IPS-18a (cell line): ENCODE results near the gene LCAT.

Source experiments
- H3K27ac ChIP-seq: one replicate; pipeline ENCODE4 v1.5.1; 2013; ENCODE audit warnings: low read length
- H3K27me3 ChIP-seq: one replicate; pipeline ENCODE4 v1.6.1; 2013; ENCODE audit warnings: mild to moderate bottlenecking, low read length; ENCODE audit not compliant: control insufficient read depth, insufficient read depth
- H3K36me3 ChIP-seq: one replicate; pipeline ENCODE4 v1.6.1; 2013; ENCODE audit warnings: low read depth, low read length; ENCODE audit not compliant: control insufficient read depth
- H3K4me1 ChIP-seq: one replicate; pipeline ENCODE4 v1.6.1; 2013; ENCODE audit warnings: low read depth, low read length; ENCODE audit not compliant: control insufficient read depth
- H3K4me3 ChIP-seq: one replicate; pipeline ENCODE4 v1.5.1; 2013; ENCODE audit warnings: low read length
- H3K9ac ChIP-seq: one replicate; pipeline ENCODE4 v1.6.1; 2013; ENCODE audit warnings: mild to moderate bottlenecking, low read length, moderate library complexity
- H3K9me3 ChIP-seq: one replicate; pipeline ENCODE4 v1.6.1; 2013; ENCODE audit warnings: low read depth, low read length; ENCODE audit not compliant: control insufficient read depth

Gene LCAT

GRCh38 chr16:67933805-67934204, 10.1 kb downstream of the LCAT start:
- Histone ChIP-seq H3K4me3 (no peak overlapping the region), H3K36me3 (no peaks in the 10 kb centered on the region), H3K27ac (no peak overlapping the region), H3K4me1 (no peaks in the 10 kb centered on the region), H3K27me3 (no peaks in the 10 kb centered on the region), H3K9ac (no peak overlapping the region), H3K9me3 (no peaks in the 10 kb centered on the region)

DNA sequence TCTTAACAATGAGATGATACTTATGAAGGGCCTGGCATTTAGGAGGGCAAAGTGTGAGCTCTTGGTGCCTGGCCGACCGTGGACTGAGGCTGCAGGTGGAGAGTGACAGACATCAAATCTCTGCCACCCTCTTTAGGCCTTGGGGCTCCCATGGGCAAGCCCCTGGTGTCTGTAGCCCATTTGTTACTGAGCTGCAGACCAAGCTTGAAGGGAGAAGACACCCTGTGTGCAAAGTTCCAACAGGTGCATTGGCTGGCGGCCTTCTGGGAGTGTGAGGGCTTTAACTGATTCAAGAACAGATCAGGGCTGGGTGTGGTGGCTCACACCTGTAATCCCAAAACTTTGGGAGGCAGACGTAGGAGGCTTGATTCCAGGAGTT, 11.5 kb downstream of the LCAT start:
- no peak overlapping the region for H3K9ac ChIP-seq
- no peak overlapping the region for H3K4me3 ChIP-seq
- no peaks in the 10 kb centered on the region for H3K36me3 ChIP-seq
- no peaks in the 10 kb centered on the region for H3K4me1 ChIP-seq
- no peak overlapping the region for H3K27ac ChIP-seq
- H3K9me3 ChIP-seq: no peaks in the 10 kb centered on the region
- H3K27me3 ChIP-seq: no peaks in the 10 kb centered on the region

DNA sequence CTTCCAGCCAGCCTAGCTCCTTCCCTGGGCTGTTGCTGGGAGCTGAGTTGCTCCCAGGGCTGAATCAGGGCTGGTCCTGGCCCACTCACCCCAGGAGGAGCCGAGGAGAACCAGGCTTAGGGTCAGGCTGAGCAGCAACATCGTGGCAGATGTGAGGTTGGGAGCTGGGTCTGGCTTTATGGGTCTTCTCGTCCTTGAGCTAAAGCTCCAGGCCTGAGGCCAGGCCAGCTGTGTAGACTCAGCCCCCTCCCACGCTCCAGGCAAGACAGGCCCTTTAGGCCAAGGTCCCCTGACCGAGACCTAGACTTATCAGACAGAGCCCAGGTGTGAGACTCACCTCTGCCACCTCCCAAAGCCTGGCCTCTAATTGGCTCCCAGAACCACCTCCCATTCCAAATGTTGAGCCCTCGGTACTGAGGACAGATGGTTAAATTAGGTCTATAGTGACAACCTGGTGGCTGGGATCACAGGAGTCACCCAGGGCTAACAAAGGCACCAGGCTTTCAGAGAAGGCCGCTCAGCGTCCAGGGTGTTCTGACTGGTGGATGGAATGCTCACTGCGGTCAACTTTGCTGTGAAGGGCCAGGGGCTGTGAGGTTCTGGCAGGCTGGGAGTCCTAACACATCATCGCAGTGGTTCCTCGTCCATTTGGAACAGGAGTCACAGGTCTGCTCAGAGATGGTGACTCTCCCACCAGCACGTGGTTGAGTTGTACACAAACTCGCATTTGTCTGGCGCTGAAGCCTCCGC, 12.0 kb downstream of the LCAT start, which contains the start of gene CTRL:
Gene CTRL, minus strand, starts transcription at position 151 of the 750 bp plus-strand sequence. Its CDS starts 10 bp downstream, at position 141.
- no peak within 1 kb of the TSS for H3K9ac ChIP-seq
- H3K27ac ChIP-seq: no peak within 1 kb of the TSS
- H3K27me3 ChIP-seq: no peaks in the 10 kb centered on the region
- no peaks in the 10 kb centered on the region for H3K36me3 ChIP-seq
- H3K4me1 ChIP-seq: no peaks in the 10 kb centered on the region
- H3K9me3 ChIP-seq: no peaks in the 10 kb centered on the region
- H3K4me3 ChIP-seq: no peak within 1 kb of the TSS

DNA sequence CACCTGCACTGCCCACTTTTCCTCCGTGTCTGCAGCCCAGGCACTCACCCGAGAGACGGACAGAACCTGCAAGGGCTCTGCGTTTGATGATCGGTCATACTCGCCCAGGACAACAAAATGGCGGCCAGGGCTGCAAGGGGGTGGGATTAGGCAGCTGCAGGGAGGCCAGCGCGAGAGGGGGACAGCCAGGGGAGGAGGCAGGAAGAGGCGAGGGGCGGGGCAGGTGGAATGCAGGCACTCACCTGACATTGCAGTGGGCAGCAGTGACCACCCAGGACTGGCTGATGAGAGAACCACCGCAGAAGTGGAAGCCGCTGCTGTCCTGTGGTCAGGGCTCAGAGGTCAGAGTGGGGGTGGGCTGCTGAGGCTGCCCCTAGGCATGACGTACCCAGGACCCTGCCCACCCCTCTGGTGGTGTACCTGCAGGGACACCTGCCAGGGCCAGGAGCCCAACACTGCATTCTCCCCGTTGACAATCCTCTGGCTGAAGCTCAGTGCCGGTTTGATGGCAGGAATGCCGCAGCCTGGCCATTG, 13.2 kb downstream of the LCAT start:
- Histone ChIP-seq H3K27ac (no peak overlapping the region), H3K9me3 (no peaks in the 10 kb centered on the region), H3K4me3 (no peak overlapping the region), H3K9ac (no peak overlapping the region), H3K4me1 (no peaks in the 10 kb centered on the region), H3K27me3 (no peaks in the 10 kb centered on the region), H3K36me3 (no peaks in the 10 kb centered on the region)

DNA sequence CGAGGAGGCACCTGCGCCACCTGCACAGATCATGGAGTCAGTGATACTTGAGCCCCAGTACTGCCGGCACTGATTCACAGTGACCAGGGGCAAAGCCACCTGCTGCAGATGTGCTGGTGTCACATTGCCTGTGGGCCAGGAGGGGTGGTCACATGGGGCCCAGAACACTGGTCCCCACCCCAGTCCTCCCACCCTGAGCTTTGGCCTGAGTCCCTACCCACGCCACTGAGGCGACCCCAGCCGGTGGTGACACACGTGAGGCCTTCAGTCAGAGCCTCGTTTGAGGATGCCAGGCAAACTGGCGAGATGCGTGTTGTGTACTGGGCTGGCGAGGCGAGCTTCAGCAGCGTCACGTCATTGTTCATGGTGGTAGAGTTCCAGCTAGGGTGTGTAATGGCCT, 13.7 kb downstream of the LCAT start:
- Histone ChIP-seq H3K4me3 (no peak overlapping the region), H3K4me1 (no peaks in the 10 kb centered on the region), H3K36me3 (no peaks in the 10 kb centered on the region), H3K27ac (no peak overlapping the region), H3K9me3 (no peaks in the 10 kb centered on the region), H3K9ac (no peak overlapping the region), H3K27me3 (no peaks in the 10 kb centered on the region)

GRCh38 chr16:67928561-67929364, 15.2 kb downstream of the LCAT start:
- H3K36me3 ChIP-seq: no peaks in the 10 kb centered on the region
- no peaks in the 10 kb centered on the region for H3K4me1 ChIP-seq
- no peak overlapping the region for H3K4me3 ChIP-seq
- no peaks in the 10 kb centered on the region for H3K27me3 ChIP-seq
- no peaks in the 10 kb centered on the region for H3K9me3 ChIP-seq
- H3K27ac ChIP-seq: no peak overlapping the region
- H3K9ac ChIP-seq: no peak overlapping the region

GRCh38 chr16:67928147-67928546, 15.8 kb downstream of the LCAT start:
- H3K36me3 ChIP-seq: no peaks in the 10 kb centered on the region
- H3K9me3 ChIP-seq: no peaks in the 10 kb centered on the region
- H3K27ac ChIP-seq: no peak overlapping the region
- no peak overlapping the region for H3K9ac ChIP-seq
- H3K4me1 ChIP-seq: no peaks in the 10 kb centered on the region
- H3K27me3 ChIP-seq: no peaks in the 10 kb centered on the region
- no peak overlapping the region for H3K4me3 ChIP-seq

- Histone ChIP-seq H3K4me3 (no peak overlapping the region), H3K9ac (no peak overlapping the region), H3K27ac (no peak overlapping the region), H3K4me1 (no peaks in the 10 kb centered on the region), H3K27me3 (no peaks in the 10 kb centered on the region), H3K9me3 (no peaks in the 10 kb centered on the region), H3K36me3 (no peaks in the 10 kb centered on the region)
Observed at GRCh38 chr16:67927131-67927941, 16.6 kb downstream of the LCAT start.

GRCh38 chr16:67926181-67926750, 17.7 kb downstream of the LCAT start:
- H3K36me3 ChIP-seq: no peaks in the 10 kb centered on the region
- no peaks in the 10 kb centered on the region for H3K27me3 ChIP-seq
- H3K9me3 ChIP-seq: no peaks in the 10 kb centered on the region
- no peaks in the 10 kb centered on the region for H3K4me1 ChIP-seq
- no peak overlapping the region for H3K9ac ChIP-seq
- no peak overlapping the region for H3K27ac ChIP-seq
- no peak overlapping the region for H3K4me3 ChIP-seq

GRCh38 chr16:67924140-67924906, 19.6 kb downstream of the LCAT start:
- H3K4me3 ChIP-seq: no peak overlapping the region
- no peaks in the 10 kb centered on the region for H3K4me1 ChIP-seq
- no peak overlapping the region for H3K27ac ChIP-seq
- no peaks in the 10 kb centered on the region for H3K9me3 ChIP-seq
- no peak overlapping the region for H3K9ac ChIP-seq
- no peaks in the 10 kb centered on the region for H3K27me3 ChIP-seq
- no peaks in the 10 kb centered on the region for H3K36me3 ChIP-seq
